ENCODE results near the gene NUDT16L1.
A peak's percentile ranks its signal among the peaks of the same experiment; 100 is the strongest.

NUDT16L1 gene

GRCh38 chr16:4693296-4693955, at the start of gene NUDT16L1:
Gene NUDT16L1 (plus strand): TSS chr16:4693562. CDS start chr16:4693727, 165 bp downstream.
- DNase-seq: peak; percentile 93

- no peak for DNase-seq
Measured at GRCh38 chr16:4646773-4647643, 46.4 kb upstream of the NUDT16L1 start.

- no peak for DNase-seq
Measured at GRCh38 chr16:4647644-4647980, 45.8 kb upstream of the NUDT16L1 start.

- DNase-seq: no peak
Measured at GRCh38 chr16:4648917-4649316, 44.4 kb upstream of the NUDT16L1 start.

GRCh38 chr16:4649744-4650442, 43.5 kb upstream of the NUDT16L1 start:
- no peak for DNase-seq

- peak; percentile 35 for DNase-seq
Measured at GRCh38 chr16:4650443-4651074, 42.8 kb upstream of the NUDT16L1 start.

GRCh38 chr16:4651827-4652226, 41.5 kb upstream of the NUDT16L1 start:
- DNase-seq: no peak

GRCh38 chr16:4652561-4652960, 40.8 kb upstream of the NUDT16L1 start:
- DNase-seq: no peak

- no peak for DNase-seq
Measured at GRCh38 chr16:4654011-4654963, 39.1 kb upstream of the NUDT16L1 start.

- DNase-seq: no peak
Measured at GRCh38 chr16:4654964-4655590, 38.3 kb upstream of the NUDT16L1 start.

- DNase-seq: no peak
Measured at GRCh38 chr16:4655801-4656200, 37.6 kb upstream of the NUDT16L1 start.

GRCh38 chr16:4656221-4656620, 37.1 kb upstream of the NUDT16L1 start:
- DNase-seq: no peak

- no peak for DNase-seq
Measured at GRCh38 chr16:4656695-4657686, 36.4 kb upstream of the NUDT16L1 start.

- no peak for DNase-seq
Measured at GRCh38 chr16:4659363-4660353, 33.7 kb upstream of the NUDT16L1 start.

GRCh38 chr16:4660454-4661007, 32.8 kb upstream of the NUDT16L1 start:
- no peak for DNase-seq

- peak; percentile 46 for DNase-seq
Measured at GRCh38 chr16:4661661-4662060, 31.7 kb upstream of the NUDT16L1 start.

GRCh38 chr16:4663465-4663776, 29.9 kb upstream of the NUDT16L1 start:
- peak; percentile 25 for DNase-seq

- DNase-seq: no peak
Measured at GRCh38 chr16:4663777-4664465, 29.4 kb upstream of the NUDT16L1 start.
